CD4-positive, alpha-beta T cell treated with Interleukin-10 for 1 hour (primary cell): ENCODE measurements around the gene RNF183.
"Not testable (repeated sequence)": the region's sequence is repeated elsewhere in the genome, so short reads cannot be mapped to it uniquely, and the experiment has no call there.

ENCODE experiments used
- DNase-seq: peaks from one replicate; pipeline ENCODE4 v3.0.0-alpha.2; 2020

Gene RNF183

DNA sequence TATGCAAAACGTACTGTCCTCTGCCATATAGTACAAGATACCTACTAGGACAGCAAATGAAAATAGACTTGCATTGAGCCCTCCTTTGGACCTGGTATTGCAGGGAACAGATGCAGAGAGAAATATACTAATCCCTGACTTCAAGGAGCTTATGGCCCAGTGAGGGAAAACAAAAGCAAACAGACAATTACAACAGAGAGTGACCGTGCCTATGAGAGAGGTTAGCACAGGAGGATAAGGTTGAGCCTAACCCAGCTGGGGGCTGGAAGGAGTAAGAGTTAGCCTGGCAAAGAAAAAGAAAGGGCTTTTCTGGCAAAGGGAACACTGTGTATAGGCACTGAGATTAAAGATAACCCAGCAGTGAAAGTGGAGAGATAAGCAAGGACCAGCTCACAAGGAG is 33.3 kb downstream of the RNF183 start:
- no peak for DNase-seq

DNA sequence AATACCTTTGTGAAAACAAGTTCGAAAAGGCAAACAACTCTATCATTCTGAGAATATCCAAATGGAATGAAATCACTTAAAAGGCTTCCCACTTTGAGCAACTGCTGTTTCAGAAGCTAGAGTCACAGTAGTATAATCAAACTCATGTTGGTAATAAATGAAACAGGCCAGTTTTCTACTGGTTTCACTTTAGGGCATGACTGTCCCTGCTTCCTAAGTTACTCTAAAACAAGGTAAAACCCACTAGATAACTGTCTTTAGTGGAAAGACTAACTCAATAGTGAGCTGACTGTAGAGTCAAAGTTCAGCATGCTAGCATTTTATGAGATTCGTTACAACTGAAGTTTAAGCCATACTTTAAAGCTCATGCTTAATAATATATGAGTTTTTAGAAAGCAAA is 33.8 kb downstream of the RNF183 start:
- DNase-seq = no peak

DNA sequence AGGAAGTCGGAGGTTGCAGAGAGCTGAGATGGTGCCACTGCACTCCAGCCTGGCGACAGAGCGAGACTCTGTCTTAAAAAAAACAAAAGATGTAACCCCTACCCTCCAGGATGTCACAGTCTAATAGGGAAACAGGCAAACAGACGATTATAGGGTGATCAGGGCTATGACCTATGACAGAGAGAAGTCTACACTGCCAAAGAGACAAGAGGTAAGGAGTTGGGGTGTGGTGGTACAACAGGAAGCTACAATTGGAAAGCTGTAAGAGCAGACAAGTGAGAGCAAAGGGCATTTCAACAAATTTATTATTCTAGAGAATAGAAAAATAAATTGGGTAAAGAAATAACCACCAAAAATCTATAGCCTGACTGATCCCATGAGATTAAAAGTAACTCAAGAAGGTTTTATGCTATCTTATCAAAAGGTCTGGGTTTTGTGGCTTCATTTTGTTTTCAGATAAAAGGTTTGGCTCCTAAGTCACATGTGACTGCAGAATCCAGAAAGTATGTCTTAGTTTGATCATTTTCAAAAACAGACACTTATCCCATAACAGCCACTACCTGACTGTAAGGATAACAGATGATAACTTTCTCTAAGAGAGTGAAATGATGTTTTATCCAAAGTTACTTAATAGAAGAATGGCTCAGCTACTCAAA is 35.1 kb downstream of the RNF183 start:
- DNase-seq = no peak

DNA sequence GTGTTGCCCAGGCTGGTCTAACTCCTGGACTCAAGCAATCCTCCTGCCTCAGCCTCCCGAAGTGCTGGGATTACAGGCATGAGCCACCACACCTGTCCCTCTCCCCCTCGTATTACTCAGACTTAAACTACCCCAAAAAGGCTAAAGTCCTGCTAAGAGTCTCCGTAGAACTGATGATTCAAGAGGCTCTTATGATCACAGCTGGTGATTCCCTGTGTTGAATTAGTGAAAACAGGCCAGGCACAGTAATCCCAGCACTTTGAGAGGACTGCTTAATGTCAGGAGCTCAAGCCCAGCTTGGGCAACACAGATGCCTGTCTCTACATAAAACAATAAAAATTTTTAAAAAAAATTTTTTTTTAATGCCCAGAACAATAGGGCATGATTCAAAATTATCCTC is 37.0 kb downstream of the RNF183 start:
- no peak for DNase-seq

DNA sequence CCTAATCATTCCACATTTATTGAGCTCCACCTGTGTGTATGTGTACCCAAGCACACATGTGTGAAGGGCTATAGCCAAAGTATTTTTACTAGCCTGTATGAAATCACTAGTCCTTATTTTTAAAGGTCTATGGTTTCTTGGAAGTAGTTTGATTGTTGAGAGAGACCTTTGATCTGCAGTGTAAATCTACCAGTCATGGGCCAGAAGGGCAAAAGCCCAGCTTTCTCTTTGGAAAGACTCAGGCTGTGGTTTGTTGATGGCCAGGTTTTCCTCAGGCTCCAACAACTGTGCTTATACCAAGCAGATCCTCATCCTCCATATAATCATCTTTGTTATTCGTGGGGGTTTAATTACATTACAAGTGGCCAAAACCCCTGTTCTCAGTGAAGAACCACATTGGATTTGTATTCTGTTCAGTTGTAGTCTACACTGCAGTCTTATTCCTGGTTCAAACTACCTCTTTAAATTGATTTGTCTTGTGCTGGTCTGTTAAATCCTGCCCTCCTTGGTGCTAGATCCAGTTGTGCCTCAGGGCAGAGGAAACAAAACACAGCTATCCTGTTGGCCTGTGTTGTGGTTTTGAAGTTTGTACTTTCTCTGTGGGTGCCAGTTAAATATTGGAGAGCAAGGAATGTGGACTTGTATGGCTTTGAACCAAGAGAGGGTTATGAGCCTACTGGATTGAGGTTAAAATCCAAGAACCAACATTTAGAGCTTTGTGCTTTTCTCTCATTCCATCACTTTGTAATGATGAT is 41.1 kb downstream of the RNF183 start:
- DNase-seq = no peak

DNA sequence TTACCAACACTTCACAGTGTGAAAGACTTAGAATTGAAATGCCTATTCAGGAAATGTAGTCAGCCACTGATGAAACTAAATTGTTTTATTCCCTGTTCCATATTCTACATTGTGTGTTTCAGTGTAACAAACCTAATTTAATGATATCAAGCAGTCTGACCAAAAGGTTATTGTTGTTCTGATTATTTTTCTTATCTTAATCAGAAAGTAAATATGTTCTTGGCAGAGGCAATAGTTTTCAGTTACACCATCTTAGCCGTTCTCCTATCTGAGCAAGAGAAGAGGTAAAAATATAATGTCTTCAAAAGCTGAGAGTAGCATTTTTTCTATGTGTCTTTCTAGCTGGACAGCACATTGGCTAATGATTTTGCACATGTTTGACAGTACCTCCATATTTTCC is 44.9 kb downstream of the RNF183 start:
- DNase-seq = no peak

DNA sequence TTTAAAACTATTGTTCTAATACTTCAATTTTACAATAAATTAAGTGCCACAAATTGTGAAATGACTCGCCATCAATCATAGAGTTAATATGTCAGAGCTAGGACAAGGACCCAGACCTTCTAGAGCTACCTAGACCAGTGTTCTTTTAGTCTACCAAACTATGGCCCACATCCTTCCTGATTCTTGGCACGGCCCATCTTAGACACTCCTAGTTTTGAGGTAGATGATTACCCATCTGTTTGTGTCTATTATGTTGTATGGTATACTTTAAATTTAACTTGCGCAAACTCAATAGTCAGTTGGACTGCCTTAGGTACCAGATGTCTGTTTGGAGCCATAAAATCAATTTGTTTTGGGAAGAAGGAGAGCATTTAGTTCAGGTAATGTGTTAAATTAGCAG is 45.3 kb downstream of the RNF183 start:
- DNase-seq = no peak

DNA sequence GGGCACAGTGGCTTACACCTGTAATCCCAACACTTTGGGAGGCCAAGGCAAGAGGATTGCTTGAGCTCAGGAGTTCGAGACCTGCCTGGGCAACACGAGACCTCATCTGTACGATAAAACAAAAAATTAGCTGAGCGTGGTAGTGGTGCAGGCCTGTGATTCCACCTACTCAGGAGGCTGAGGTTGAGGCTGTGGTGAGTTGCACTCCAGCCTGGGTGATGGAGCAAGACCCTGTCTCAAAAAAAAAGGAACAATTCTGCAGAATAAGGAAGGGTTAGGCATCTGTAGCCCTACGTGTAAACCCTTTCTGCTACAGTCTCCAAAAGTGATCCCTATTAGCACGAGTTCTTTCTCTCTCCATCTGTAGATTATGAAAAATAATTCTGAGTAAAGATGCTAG is 47.7 kb downstream of the RNF183 start:
- DNase-seq = no peak

DNA sequence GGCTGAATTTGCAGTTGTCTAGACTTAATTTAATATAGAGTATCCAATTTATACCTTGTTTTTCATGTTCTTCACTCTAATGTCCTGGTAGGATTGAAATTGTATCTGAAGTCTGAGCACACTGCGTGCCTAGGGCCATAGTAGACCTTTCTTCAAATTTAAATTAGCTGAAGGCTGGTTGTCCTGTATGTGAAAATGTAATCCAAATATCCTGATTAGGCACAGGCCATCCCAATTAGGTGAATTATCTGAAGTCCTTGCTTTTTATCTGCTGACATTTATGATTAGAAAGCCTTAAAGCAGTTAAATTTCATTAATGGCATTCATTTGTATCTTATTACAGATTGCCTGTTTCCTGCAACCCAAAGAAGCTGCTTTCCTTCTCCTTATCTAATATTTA is 48.2 kb downstream of the RNF183 start:
- no peak for DNase-seq

DNA sequence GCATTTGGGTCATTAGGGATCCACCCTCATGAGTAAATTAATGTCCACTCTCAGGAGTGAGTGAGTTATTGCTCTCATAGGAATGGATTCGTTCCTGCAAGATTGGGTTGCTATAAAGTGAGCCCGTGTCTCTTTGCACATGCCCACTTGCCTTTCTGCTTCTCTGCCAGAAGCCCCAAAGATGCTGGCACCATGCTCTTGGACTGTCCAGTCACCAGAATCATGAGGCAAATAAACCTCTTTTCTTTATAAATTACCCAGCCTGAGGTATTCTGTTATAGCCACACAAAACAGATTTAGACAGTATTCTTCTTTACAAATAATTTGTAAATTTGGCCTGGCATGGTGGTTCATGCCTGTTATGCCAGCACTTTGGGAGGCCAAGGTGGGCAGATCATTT is 52.4 kb downstream of the RNF183 start:
- DNase-seq = no peak

DNA sequence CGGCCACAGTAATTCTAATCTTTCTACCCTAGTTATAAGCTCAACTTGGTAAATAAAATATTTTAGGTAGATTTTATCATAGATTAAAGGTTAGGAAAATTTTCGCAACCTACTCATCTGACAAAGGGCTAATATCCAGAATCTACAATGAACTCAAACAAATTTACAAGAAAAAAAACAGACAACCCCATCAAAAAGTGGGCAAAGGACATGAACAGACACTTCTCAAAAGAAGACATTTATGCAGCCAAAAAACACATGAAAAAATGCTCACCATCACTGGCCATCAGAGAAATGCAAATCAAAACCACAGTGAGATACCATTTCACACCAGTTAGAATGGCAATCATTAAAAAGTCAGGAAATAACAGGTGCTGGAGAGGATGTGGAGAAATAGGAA is 53.5 kb downstream of the RNF183 start:
- DNase-seq = not testable (repeated sequence)

DNA sequence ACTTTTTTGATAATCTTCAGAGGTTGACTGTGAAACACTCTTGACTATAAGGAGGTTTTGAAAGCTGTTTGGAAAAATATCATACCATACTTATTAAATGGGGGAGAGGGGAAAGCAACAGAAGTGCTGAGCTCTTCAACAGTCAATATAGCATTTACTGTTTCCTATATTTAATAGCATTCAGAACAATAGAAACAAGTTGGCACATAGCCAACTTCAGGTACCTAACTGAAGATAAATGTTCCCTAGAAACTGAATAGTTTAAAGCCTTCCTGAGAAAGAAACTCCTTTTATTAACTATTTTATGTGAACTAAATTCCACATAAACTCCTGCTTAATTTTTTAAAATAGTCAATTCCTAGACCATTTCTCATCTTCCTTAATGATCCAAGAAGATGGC is 55.5 kb downstream of the RNF183 start:
- no peak for DNase-seq
